Peyer's patch (tissue), 4 donors: ENCODE results near the gene LDB1.

Experiments
- POLR2A ChIP-seq, 2 donors: fragments of 450-650 bp; IDR thresholded peaks; one replicate each; pipeline ENCODE4 v1.5.1; 2017; ENCODE audit warnings: antibody characterized with exemption in 2 of 2, mild to moderate bottlenecking in 2 of 2, moderate library complexity in 2 of 2
- TF ChIP-seq, protein P1 (sequence below), 6 experiments: fragments of 450-650 bp in 4 of 6; fragments of 200-600 bp in 2 of 6; sonication (generic) in 1 of 6; IDR thresholded peaks; one replicate each; pipeline ENCODE4 v1.5.1; 2017 to 2019; ENCODE audit warnings: antibody characterized with exemption in 6 of 6, mild to moderate bottlenecking in 3 of 6, moderate library complexity in 1 of 6

DNA sequence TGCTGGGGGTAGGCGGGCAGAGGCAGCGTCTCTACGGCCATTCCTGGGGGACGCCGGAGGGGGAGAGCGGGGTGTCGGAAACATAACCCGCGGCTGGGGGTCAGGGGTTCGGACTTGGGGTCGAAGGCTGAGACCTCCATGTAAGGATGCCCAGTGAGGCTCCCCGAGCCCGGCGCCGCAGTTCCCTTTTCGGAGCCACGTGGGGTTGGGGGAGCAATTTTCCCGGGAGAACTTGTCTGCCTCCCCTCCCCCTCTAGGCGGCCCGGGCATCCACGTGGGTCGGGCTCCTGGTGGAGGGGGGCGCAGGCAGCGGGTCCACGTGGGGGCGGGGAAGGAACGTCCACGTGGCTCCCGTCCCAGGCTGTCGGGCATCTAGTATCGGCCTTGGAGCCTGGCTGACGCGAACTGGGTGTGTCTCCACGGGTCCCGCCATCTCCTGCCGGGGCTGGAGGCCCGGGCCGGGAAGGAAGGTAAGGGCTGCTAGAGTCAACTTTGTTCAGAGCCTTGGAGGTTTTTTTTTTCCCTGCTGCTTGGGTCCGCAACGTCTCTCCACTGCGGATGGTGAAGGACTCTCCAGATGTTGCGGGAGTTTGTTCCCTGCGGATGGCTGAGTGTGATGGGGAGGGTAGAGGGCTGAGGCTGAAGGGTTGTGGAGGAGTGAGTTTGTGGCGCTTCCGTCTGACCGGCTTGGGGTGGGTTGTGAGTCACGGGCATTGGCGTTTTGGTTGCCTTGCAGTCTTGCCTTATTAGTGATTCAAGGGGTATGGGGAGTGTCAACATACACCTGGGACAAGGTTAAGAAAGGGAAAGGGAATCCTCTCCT, 13.4 kb upstream of the LDB1 start:
- TF ChIP-seq, protein P1, sequence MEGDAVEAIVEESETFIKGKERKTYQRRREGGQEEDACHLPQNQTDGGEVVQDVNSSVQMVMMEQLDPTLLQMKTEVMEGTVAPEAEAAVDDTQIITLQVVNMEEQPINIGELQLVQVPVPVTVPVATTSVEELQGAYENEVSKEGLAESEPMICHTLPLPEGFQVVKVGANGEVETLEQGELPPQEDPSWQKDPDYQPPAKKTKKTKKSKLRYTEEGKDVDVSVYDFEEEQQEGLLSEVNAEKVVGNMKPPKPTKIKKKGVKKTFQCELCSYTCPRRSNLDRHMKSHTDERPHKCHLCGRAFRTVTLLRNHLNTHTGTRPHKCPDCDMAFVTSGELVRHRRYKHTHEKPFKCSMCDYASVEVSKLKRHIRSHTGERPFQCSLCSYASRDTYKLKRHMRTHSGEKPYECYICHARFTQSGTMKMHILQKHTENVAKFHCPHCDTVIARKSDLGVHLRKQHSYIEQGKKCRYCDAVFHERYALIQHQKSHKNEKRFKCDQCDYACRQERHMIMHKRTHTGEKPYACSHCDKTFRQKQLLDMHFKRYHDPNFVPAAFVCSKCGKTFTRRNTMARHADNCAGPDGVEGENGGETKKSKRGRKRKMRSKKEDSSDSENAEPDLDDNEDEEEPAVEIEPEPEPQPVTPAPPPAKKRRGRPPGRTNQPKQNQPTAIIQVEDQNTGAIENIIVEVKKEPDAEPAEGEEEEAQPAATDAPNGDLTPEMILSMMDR (IDR thresholded peaks at IDR 0.05) = peak in 1 of 6 experiments; percentile 9
- TF ChIP-seq POLR2A (IDR thresholded peaks at IDR 0.05) = no peak
